Endothelial cell of umbilical vein (primary cell): ENCODE results near the gene HESX1. TPM values are rescaled to one million over a fixed set of nuclear protein-coding genes. Genes with fewer than 3 reads are reported as not detected.

Experiments
- BruUV-seq: library from RNA; stranded (reverse); fragments of 400-500 nt; replicated peaks from 2 replicates; lab custom pipeline; 2021; lab: Mats Ljungman, UMichigan
- CTCF ChIA-PET: fragments of 300-600, 350-600 bp; sonication (Branson Sonifier 250); formaldehyde crosslinking; loops from one replicate; lab custom pipeline; 2021; ENCODE audit warnings: antibody characterized with exemption, inconsistent platforms; lab: Charles Lee
- POLR2A ChIA-PET: fragments of 300-600, 350-600 bp; sonication (Branson Sonifier 250); formaldehyde crosslinking; loops from one replicate; lab custom pipeline; 2021; ENCODE audit warnings: antibody characterized with exemption, inconsistent platforms; lab: Charles Lee
- DNase-seq: peaks from one replicate; pipeline ENCODE4 v3.0.0-alpha.2; 2011; ENCODE audit warnings: low read depth, low spot score
- FAIRE-seq: peaks from 2 replicates; lab custom pipeline; 2011; peaks lifted over from hg19 to GRCh38; lab: Jason Lieb, UNC
- H2AFZ ChIP-seq: 2 replicates; pipeline ENCODE4 v1.6.0; 2012; ENCODE audit warnings: low read depth, low read length, control low read depth, inconsistent platforms
- H3K27ac ChIP-seq: 2 replicates; pipeline ENCODE4 v1.5.1; 2011; ENCODE audit warnings: low read depth, mild to moderate bottlenecking, control low read depth, low read length, moderate library complexity; ENCODE audit not compliant: insufficient read depth
- H3K27me3 ChIP-seq, 2 experiments: 2 replicates each; pipeline versions ENCODE4 v1.6.0 to v1.6.1; 2011; ENCODE audit warnings: low read length in 2 of 2, mixed read lengths in 1 of 2; ENCODE audit not compliant: control insufficient read depth in 2 of 2, insufficient read depth in 2 of 2
- H3K36me3 ChIP-seq, 2 experiments: 2 replicates in 1 of 2; 3 replicates in 1 of 2; pipeline ENCODE4 v1.5.1; 2011; ENCODE audit warnings: low read length in 2 of 2, mild to moderate bottlenecking in 1 of 2, moderate library complexity in 1 of 2; ENCODE audit not compliant: control insufficient read depth in 2 of 2, insufficient read depth in 2 of 2; ENCODE audit errors: extremely low read depth in 1 of 2
- H3K4me1 ChIP-seq: 3 replicates; pipeline ENCODE4 v1.5.1; 2011; ENCODE audit warnings: mild to moderate bottlenecking, low read length; ENCODE audit not compliant: control insufficient read depth, insufficient read depth; ENCODE audit errors: extremely low read depth
- H3K4me2 ChIP-seq: 2 replicates; pipeline ENCODE4 v1.6.1; 2011; ENCODE audit warnings: low read length, control low read depth, mixed read lengths; ENCODE audit not compliant: insufficient read depth
- H3K4me3 ChIP-seq, 3 experiments: fragments of 200-600 bp in 1 of 3; sonication (generic), shearing (Covaris generic) in 1 of 3; replicated peaks in 1 of 3; 2 replicates each; pipeline ENCODE4 v1.5.1; 2011 to 2016; ENCODE audit warnings: control low read depth in 3 of 3, low read length in 3 of 3, mild to moderate bottlenecking in 2 of 3, inconsistent platforms in 1 of 3, low read depth in 1 of 3, moderate library complexity in 1 of 3; ENCODE audit not compliant: insufficient read depth in 1 of 3
- H3K79me2 ChIP-seq: 2 replicates; pipeline ENCODE4 v1.6.0; 2012; ENCODE audit warnings: low read length, inconsistent platforms; ENCODE audit not compliant: control insufficient read depth, insufficient read depth
- H3K9ac ChIP-seq: replicated peaks from 2 replicates; pipeline ENCODE3; 2011; ENCODE audit warnings: low read length, control low read depth; ENCODE audit not compliant: insufficient read depth; ENCODE audit errors: extremely low read depth
- H3K9me1 ChIP-seq: replicated peaks from 3 replicates; pipeline ENCODE4 v1.6.0; 2011; ENCODE audit warnings: mild to moderate bottlenecking, low read length; ENCODE audit not compliant: control insufficient read depth, insufficient read depth; ENCODE audit errors: extremely low read depth
- H3K9me3 ChIP-seq: replicated peaks from 2 replicates; pipeline ENCODE4 v1.5.1; 2012; ENCODE audit warnings: low read length, inconsistent platforms; ENCODE audit not compliant: control insufficient read depth, insufficient read depth
- H4K20me1 ChIP-seq: replicated peaks from 2 replicates; pipeline ENCODE3; 2011; ENCODE audit warnings: mild to moderate bottlenecking, low read length; ENCODE audit not compliant: control insufficient read depth, insufficient read depth; ENCODE audit errors: extremely low read depth
- CTCF ChIP-seq, 2 donors: IDR thresholded peaks; 1 replicate in 1 of 2; 2 replicates in 1 of 2; pipeline ENCODE4 v1.5.1; 2011; ENCODE audit warnings: low read length in 2 of 2, mild to moderate bottlenecking in 2 of 2, moderate library complexity in 2 of 2, control low read depth in 1 of 2, inconsistent platforms in 1 of 2, low read depth in 1 of 2; ENCODE audit not compliant: insufficient read depth in 1 of 2; ENCODE audit errors: extremely low read depth in 1 of 2
- EZH2 ChIP-seq: IDR thresholded peaks from 2 replicates; pipeline ENCODE4 v1.6.1; 2012; ENCODE audit warnings: borderline replicate concordance, low read depth, mild to moderate bottlenecking, moderate library complexity, low read length, inconsistent platforms; ENCODE audit not compliant: severe bottlenecking
- MYC ChIP-seq: IDR thresholded peaks from one replicate; pipeline ENCODE4 v1.6.1; 2011; ENCODE audit warnings: mild to moderate bottlenecking, low read depth, low read length
- dilution Hi-C: fragments of 300-500 bp; cut with MboI; formaldehyde crosslinking; loops from one replicate; pipeline ENCODE4 v1.15.0; 2019; ENCODE audit warnings: low sequenced_read_pairs; ENCODE audit not compliant: extremely low pct_ligation_motif_present
- intact Hi-C: fragments of 100-400 bp; cut with micrococcal nuclease; formaldehyde crosslinking; loops from one replicate; pipeline ENCODE4 v1.10.0; 2022
- polyA plus RNA-seq, 4 experiments: library from polyadenylated mRNA; depleted of rRNA in 3 of 4; stranded (reverse) in 3 of 4; unstranded in 1 of 4; fragments of >200 nt; gene quantifications; 2 replicates each; pipeline versions ENCODE4 v1.2.1 to v1.2.3, GENCODE V29; 2011 to 2012; ENCODE audit warnings: missing spikeins in 1 of 4
- total RNA-seq: library from RNA; stranded (reverse); gene quantifications from 2 replicates; pipeline ENCODE4 v1.2.3, GENCODE V29; 2021

HESX1 gene
- total and polyA plus RNA-seq, 2 donors (not counting 3 experiments of a cell fraction or from before 2014, with no cell fraction given), result 0.21 to 0.58 TPM

GRCh38 chr3:57170946-57171345 is 28.8 kb downstream of the HESX1 start:
- intact Hi-C loops, result loop anchor here (1.0 to 10.0 kb wide), 7 partner anchors 56 to 682 kb away; partner anchors contain the start of genes APPL1 and PDE12
- no peak overlapping the region for H2AFZ ChIP-seq
- no TSS peak for BruUV-seq

More at GRCh38 chr3:57170946-57171345, 28.8 kb downstream of the HESX1 start:
- Histone ChIP-seq H3K4me1 (no peaks in the 10 kb centered on the region), H3K9me1 (no peaks in the 10 kb centered on the region), H3K4me2 (no peak overlapping the region), H3K79me2 (no peaks in the 10 kb centered on the region), H3K27ac (no peak overlapping the region), H3K9ac (no peak overlapping the region), H3K27me3 (peaks cover 32 to 37% of the 10 kb centered on the region in 2 experiments), H3K36me3 (no peaks in the 10 kb centered on the region), H4K20me1 (no peaks in the 10 kb centered on the region), H3K9me3 (no peaks in the 10 kb centered on the region), H3K4me3 (no peak overlapping the region)
- POLR2A ChIA-PET, result no interaction called here
- TF ChIP-seq EZH2, result no peak
- TF ChIP-seq CTCF (IDR thresholded peaks at IDR 0.05; ENCODE audit: extremely low read depth in 1 of 2, insufficient read depth in 1 of 2, low read depth in 1 of 2, low read length in 2 of 2), result no peak
- TF ChIP-seq MYC, result no peak
- FAIRE-seq, result no peak
- DNase-seq, result no peak
- CTCF ChIA-PET, result interaction anchor here (0.7 to 3.3 kb wide), 12 partner anchors 8 to 226 kb away, joined by 3 to 20 read pairs (median 4); no protein-coding TSS in a partner anchor
- dilution Hi-C loops, result no loop called here
